HG03025 (cell line): ENCODE measurements around the gene THBS2.

Source experiments
- ATAC-seq: cut with Tn5 transposase; IDR thresholded peaks from one replicate; pipeline ENCODE4 v1.9.1; 2021; ENCODE audit warnings: mild to moderate bottlenecking, moderate library complexity; ENCODE audit not compliant: unreplicated experiment, low FRiP score

Gene THBS2

GRCh38 chr6:169251822-169252504 lies 1.7 kb downstream of the THBS2 start:
- no peak for ATAC-seq

- ATAC-seq = no peak
Observed at GRCh38 chr6:169251371-169251802, 2.3 kb downstream of the THBS2 start.

DNA sequence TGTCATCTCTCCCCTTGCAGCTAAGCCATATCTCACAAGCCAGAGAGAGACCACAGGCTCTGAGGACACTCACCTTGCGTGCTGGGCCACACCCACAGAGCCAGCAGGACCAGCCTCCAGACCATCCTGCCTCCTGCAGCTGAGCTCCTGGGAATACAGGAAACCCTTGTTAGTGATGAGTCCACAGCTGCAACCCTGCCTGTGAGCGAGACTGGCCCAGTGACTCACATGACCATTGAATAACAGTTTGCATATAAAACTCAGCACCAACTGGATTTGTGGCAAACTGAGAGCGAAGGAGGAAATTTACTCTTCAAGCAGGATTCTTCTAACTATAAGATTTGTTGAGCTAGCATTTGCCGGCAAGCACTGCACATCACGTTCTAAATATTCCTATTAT lies 3.0 kb downstream of the THBS2 start:
- ATAC-seq = no peak

- ATAC-seq = no peak
Observed at GRCh38 chr6:169249057-169249456, 4.6 kb downstream of the THBS2 start.

DNA sequence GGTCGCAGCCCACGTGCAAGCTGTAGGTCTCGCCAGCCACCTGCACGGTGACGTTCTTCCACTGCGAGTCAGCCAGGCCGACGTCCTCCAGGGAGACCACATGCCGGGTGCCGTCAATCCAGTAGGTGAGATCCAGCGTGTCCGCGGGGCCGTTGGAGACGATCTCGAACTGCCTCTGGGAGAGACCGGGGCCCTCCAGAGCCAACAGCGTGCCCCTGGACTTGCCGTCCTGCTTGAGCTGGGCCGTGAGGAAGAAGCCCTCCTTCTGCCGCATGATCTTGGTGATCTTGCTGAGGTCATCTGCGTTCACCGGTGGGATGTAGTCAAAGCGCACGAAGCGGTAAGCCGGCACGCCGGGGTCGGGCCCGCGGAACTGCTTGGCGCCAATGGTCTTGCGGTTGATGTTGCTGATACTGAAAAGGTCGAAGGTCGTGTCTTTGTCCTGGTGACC lies 5.1 kb downstream of the THBS2 start:
- no peak for ATAC-seq

DNA sequence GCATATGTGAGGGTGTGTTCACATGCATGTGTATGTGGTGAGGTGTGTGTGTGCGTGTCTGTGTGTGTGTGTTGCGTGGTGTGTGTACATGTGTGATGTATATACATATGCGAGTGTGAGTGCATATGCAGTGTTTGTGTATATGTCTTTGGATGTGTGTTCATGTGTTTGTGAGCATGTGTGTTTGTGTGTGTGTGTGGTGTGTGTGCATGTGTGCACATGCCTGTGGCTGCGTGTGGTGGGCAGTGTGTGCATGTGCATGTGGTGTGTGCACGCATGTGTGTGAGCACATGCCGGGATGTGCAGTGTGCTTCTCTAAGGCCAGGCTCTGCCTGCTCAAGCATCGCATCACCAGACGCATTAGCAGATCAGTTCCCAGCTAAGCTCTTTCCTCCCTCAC lies 5.7 kb downstream of the THBS2 start:
- no peak for ATAC-seq

GRCh38 chr6:169247419-169247818 lies 6.2 kb downstream of the THBS2 start:
- ATAC-seq = no peak

GRCh38 chr6:169246445-169246844 lies 7.2 kb downstream of the THBS2 start:
- ATAC-seq = no peak

GRCh38 chr6:169244684-169245383 lies 8.8 kb downstream of the THBS2 start:
- ATAC-seq = no peak

DNA sequence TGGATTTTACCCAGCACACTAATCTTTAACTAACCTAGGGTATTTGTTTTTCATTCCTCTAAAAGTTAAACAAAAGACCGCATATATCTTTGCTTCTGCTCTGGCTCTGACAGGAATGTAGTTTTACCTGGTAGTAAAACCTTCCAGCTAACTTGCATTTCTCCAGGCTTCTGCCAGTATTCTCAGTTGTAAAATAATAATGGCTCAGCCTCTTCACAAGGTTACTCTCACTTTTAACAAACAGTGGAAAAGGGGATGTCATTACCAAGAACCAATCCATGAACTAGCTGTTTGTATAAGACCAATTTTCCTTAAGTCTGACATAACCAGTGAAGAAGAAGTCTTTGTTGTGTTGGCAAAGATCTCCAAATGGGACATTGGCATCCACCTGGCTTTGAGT lies 10.0 kb downstream of the THBS2 start:
- no peak for ATAC-seq

DNA sequence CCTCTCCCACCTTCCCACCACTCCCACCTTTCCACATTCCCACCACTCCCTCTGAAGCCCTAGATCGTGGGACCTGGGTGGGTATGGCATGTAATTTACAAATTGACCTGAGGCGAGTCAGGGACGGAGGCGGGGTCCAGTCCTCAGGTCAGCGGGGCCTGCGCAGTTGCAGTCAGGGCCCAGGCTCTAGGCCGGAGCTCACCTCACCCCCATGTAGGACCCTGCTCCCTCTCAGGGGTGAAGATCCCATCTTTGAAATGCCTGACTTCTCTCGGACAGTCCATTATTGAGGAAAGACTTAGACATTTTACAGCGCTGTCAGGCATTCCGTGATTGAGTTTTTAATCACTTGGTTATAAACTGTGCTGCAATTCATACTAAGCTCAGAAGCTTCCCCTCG lies 10.5 kb downstream of the THBS2 start:
- no peak for ATAC-seq

DNA sequence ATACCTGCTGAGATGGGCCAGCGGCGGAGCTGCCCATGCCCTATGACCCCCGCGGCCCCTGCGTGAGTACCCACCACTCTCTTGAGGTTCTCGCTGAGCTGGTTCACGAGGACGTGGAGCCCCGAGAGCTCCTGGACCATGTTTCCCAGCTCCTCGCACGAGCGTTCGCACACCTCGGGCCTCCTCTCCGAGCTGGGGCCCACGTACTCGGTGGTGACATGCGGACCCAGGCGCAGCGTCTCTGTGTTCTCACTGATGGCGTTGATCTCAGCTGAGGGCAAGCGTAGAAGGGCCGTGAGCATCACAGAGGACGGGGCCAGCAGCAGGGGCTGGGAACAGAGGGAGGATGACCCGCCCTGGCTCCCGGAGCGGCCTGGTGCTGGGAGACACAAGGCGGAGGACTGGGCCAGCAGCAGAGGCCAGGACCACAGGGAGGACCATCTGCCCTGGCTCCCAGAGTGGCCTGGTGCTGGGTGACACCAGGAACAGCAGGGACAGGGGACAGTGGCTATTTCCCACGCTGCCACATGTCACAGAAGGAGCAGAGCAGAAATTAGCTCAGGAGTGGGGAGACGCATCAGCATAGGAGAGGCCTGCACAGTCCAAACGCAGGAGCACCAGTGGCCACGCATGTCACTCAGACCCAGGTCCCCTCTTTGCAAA lies 11.8 kb downstream of the THBS2 start:
- ATAC-seq = no peak

- no peak for ATAC-seq
Observed at GRCh38 chr6:169240591-169241390, 12.9 kb downstream of the THBS2 start.

GRCh38 chr6:169240125-169240524 lies 13.5 kb downstream of the THBS2 start:
- no peak for ATAC-seq

- no peak for ATAC-seq
Observed at GRCh38 chr6:169239181-169239580, 14.5 kb downstream of the THBS2 start.

DNA sequence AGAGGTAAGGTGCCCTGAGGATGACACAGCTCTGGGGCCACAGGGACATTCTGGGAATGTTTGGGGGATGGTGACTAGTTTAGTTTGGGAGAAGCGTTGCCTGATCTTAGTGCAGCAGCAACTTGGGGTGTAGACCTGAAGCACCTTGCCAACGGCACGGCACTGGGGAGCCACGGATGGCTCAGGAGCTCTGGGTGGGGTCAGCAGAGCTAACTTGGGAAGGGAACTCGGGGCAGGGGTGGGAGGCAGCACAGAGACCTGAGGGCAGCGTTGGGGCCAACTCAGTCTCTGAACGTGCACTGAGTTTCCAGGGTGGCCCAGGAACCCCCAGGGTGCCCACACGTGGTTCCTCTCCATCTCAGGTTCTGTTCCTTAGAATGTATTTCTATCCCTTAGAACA lies 14.9 kb downstream of the THBS2 start:
- no peak for ATAC-seq

DNA sequence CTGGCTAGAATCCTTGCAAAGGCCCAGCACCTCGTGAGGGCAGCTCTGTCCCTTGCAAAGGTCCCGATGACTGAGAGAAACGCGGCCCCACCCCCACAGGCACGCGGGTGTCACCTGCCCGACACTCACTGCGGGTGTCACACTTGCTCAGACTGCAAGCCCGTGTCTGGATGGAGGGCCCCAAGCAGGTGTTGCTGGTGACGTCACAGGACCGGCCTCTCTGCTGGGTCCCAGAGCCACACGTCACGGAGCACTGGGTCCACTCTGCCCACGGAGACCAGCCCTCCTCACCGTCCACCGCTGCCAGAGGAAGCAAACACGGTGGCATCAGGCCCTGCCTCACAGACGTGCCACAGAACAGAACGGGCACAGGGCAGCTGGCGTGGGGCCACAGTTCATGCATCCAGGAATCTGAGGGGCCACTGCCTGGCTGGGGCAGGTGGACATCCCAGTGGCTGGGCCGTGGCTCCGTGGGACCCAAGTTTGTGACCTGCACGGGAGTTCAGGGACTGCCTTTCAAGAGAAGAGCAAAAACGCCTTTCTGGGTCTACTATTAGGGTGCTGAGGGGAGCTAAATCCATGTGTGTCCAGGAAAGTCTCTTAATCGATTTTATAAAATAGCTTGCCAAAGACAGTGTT lies 16.0 kb downstream of the THBS2 start:
- no peak for ATAC-seq

DNA sequence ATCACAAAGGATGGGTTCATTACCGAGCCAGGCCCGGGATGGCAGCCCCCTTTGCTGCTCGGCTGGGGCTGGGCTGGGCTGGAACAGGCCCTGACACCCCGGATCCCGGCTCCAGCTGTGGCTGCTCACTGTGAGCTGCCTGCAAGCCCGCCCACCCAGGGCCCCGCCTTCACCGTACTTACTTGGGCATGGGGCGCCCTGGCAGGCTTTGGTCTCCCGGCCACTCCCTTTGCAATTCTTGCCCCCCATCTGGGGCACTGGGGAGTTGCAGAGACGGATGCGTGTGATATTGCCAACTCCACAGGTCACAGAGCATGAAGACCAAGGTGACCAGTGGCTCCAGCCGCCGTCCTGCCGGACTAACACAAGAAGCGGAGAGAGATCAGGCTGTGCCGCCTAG lies 16.7 kb downstream of the THBS2 start:
- ATAC-seq = no peak

DNA sequence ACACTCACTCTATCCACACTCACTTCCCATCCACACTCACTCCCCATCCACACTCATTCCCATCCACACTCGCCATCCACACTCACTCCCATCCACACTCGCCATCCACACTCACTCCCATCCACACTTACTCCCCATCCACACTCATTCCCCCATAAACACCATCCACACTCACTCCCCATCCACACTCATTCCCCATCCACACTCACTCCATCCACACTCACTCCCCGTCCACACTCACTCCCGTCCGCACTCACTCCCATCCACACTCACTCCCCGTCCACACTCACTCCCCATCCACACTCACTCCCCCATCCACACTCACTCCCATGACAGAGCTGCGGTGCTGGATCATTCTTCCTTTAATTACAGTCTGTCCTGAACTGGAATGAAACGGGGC lies 17.1 kb downstream of the THBS2 start:
- ATAC-seq = no peak

GRCh38 chr6:169235286-169235685 lies 18.4 kb downstream of the THBS2 start:
- ATAC-seq = no peak
